OCI-LY1 (cell line): ENCODE data around the gene LMF1.

Experiments used
- H2AFZ ChIP-seq: fragments of 200-600 bp; sonication (generic), shearing (Covaris generic); 2 replicates; pipeline ENCODE4 v1.6.0; 2014; ENCODE audit warnings: antibody characterized with exemption, mild to moderate bottlenecking, low read length
- H3F3A ChIP-seq: fragments of 200-600 bp; sonication (generic), shearing (Covaris generic); 2 replicates; pipeline ENCODE4 v1.6.0; 2014; ENCODE audit warnings: mild to moderate bottlenecking, antibody characterized with exemption, low read length, moderate library complexity; ENCODE audit not compliant: insufficient read depth
- H3K27ac ChIP-seq: fragments of 200-600 bp; sonication (generic); 2 replicates; pipeline ENCODE4 v1.5.1; 2014; ENCODE audit warnings: low read length, mixed run types, mild to moderate bottlenecking, low read depth; ENCODE audit not compliant: poor library complexity, severe bottlenecking
- H3K27me3 ChIP-seq: fragments of 200-600 bp; sonication (generic); 2 replicates; pipeline ENCODE4 v1.6.0; 2014; ENCODE audit warnings: antibody characterized with exemption, mild to moderate bottlenecking, low read length, moderate library complexity; ENCODE audit not compliant: insufficient read depth
- H3K36me3 ChIP-seq: fragments of 200-600 bp; sonication (generic); 2 replicates; pipeline ENCODE4 v1.6.1; 2014; ENCODE audit warnings: mild to moderate bottlenecking, antibody characterized with exemption, low read length, moderate library complexity, mixed read lengths; ENCODE audit not compliant: insufficient read depth
- H3K4me1 ChIP-seq: fragments of 200-600 bp; sonication (generic); 2 replicates; pipeline ENCODE4 v1.5.1; 2014; ENCODE audit warnings: mild to moderate bottlenecking, low read length, moderate library complexity; ENCODE audit not compliant: insufficient read depth, severe bottlenecking
- H3K4me2 ChIP-seq: fragments of 200-600 bp; sonication (generic), shearing (Covaris generic); 2 replicates; pipeline ENCODE4 v1.6.1; 2014; ENCODE audit warnings: low read length
- H3K4me3 ChIP-seq: fragments of 200-600 bp; sonication (generic); 2 replicates; pipeline ENCODE4 v1.5.1; 2014; ENCODE audit warnings: low read length, low read depth, mild to moderate bottlenecking, mixed read lengths; ENCODE audit not compliant: poor library complexity, severe bottlenecking
- H3K79me2 ChIP-seq: fragments of 200-600 bp; shearing (Covaris generic); 2 replicates; pipeline ENCODE4 v1.6.1; 2016; ENCODE audit warnings: mixed run types, low read length, mixed read lengths; ENCODE audit not compliant: insufficient read depth
- H3K9ac ChIP-seq: fragments of 200-600 bp; sonication (generic), shearing (Covaris generic); 2 replicates; pipeline ENCODE4 v1.6.1; 2014; ENCODE audit warnings: mild to moderate bottlenecking, low read length, mixed read lengths
- H3K9me2 ChIP-seq: fragments of 200-600 bp; sonication (generic), shearing (Covaris generic); 2 replicates; pipeline ENCODE4 v1.6.1; 2014; ENCODE audit warnings: low read depth, mild to moderate bottlenecking, low read length, mixed read lengths
- H3K9me3 ChIP-seq: fragments of 200-600 bp; shearing (Covaris generic); 2 replicates; pipeline ENCODE4 v1.6.1; 2014; ENCODE audit warnings: low read length, mixed read lengths
- H4K20me1 ChIP-seq: fragments of 200-600 bp; sonication (generic), shearing (Covaris generic); 2 replicates; pipeline ENCODE4 v1.6.0; 2016; ENCODE audit warnings: mild to moderate bottlenecking, low read length; ENCODE audit not compliant: insufficient read depth
- CTCF ChIP-seq: fragments of 200-600 bp; sonication (generic), shearing (Covaris generic); IDR thresholded peaks from 2 replicates; pipeline ENCODE4 v1.5.1; 2017; ENCODE audit warnings: mild to moderate bottlenecking, antibody characterized with exemption, low read length, moderate library complexity, mixed read lengths
- EZH2 ChIP-seq: fragments of 200-600 bp; sonication (generic), shearing (Covaris generic); IDR thresholded peaks from 2 replicates; pipeline ENCODE4 v1.8.0; 2017; ENCODE audit warnings: borderline replicate concordance, mixed run types, mild to moderate bottlenecking, antibody characterized with exemption, low read length, moderate library complexity, mixed read lengths

LMF1 gene

GRCh38 chr16:822909-823297 is 147.9 kb downstream of the LMF1 start:
- Histone ChIP-seq H4K20me1 (no peaks in the 10 kb centered on the region), H3K9me2 (no peaks in the 10 kb centered on the region), H3K4me1 (no peaks in the 10 kb centered on the region), H3K27ac (no peak overlapping the region), H3K4me3 (no peak overlapping the region), H3K4me2 (no peak overlapping the region), H2AFZ (no peak overlapping the region), H3F3A (no peaks in the 10 kb centered on the region), H3K27me3 (peaks cover 9% of the 10 kb centered on the region; the same call in 1 of the 2 replicates), H3K9ac (no peak overlapping the region), H3K9me3 (no peaks in the 10 kb centered on the region), H3K36me3 (no peaks in the 10 kb centered on the region), H3K79me2 (no peaks in the 10 kb centered on the region)
- TF ChIP-seq EZH2 = no peak
- no peak for TF ChIP-seq CTCF

GRCh38 chr16:822174-822908 is 148.4 kb downstream of the LMF1 start:
- H3K36me3 ChIP-seq = no peaks in the 10 kb centered on the region
- no peaks in the 10 kb centered on the region for H3K9me3 ChIP-seq
- no peak for TF ChIP-seq CTCF
- TF ChIP-seq EZH2 = no peak
- H3K27me3 ChIP-seq = peaks cover 9% of the 10 kb centered on the region; the same call in 1 of the 2 replicates
- H3K27ac ChIP-seq = no peak overlapping the region
- no peaks in the 10 kb centered on the region for H3K4me1 ChIP-seq
- H3K4me3 ChIP-seq = no peak overlapping the region
- no peaks in the 10 kb centered on the region for H3F3A ChIP-seq
- H3K9me2 ChIP-seq = no peaks in the 10 kb centered on the region
- no peaks in the 10 kb centered on the region for H3K79me2 ChIP-seq
- H4K20me1 ChIP-seq = no peaks in the 10 kb centered on the region
- no peak overlapping the region for H3K4me2 ChIP-seq
- no peak overlapping the region for H3K9ac ChIP-seq
- H2AFZ ChIP-seq = no peak overlapping the region

- TF ChIP-seq EZH2 (no peak), CTCF (no peak)
- no peaks in the 10 kb centered on the region for H3K9me3 ChIP-seq
- H4K20me1 ChIP-seq = no peaks in the 10 kb centered on the region
- H3K27me3 ChIP-seq = peaks cover 9% of the 10 kb centered on the region; the same call in 1 of the 2 replicates
- H3K4me2 ChIP-seq = no peak overlapping the region
- H3K4me3 ChIP-seq = no peak overlapping the region
- no peaks in the 10 kb centered on the region for H3F3A ChIP-seq
- H2AFZ ChIP-seq = no peak overlapping the region
- no peaks in the 10 kb centered on the region for H3K36me3 ChIP-seq
- no peaks in the 10 kb centered on the region for H3K4me1 ChIP-seq
- H3K9ac ChIP-seq = no peak overlapping the region
- no peaks in the 10 kb centered on the region for H3K9me2 ChIP-seq
- H3K79me2 ChIP-seq = no peaks in the 10 kb centered on the region
- no peak overlapping the region for H3K27ac ChIP-seq
These were observed 149.0 kb downstream of the LMF1 start for GRCh38 chr16:821751-822150.
